D721Med (cell line): Measurements from ENCODE around the gene PRSS22.

Experiments used
- DNase-seq: peaks from one replicate; pipeline ENCODE4 v3.0.0; 2011; ENCODE audit warnings: low spot score; ENCODE audit not compliant: insufficient read length
- FAIRE-seq: peaks from 2 replicates; lab custom pipeline; 2011; peaks lifted over from hg19 to GRCh38; lab: Jason Lieb, UNC
- TF ChIP-seq, protein P1 (sequence below): IDR thresholded peaks from 2 replicates; pipeline ENCODE4 v1.5.1; 2012; ENCODE audit warnings: mild to moderate bottlenecking, control low read depth; ENCODE audit not compliant: insufficient read depth; ENCODE audit errors: missing control alignments

Gene PRSS22

DNA sequence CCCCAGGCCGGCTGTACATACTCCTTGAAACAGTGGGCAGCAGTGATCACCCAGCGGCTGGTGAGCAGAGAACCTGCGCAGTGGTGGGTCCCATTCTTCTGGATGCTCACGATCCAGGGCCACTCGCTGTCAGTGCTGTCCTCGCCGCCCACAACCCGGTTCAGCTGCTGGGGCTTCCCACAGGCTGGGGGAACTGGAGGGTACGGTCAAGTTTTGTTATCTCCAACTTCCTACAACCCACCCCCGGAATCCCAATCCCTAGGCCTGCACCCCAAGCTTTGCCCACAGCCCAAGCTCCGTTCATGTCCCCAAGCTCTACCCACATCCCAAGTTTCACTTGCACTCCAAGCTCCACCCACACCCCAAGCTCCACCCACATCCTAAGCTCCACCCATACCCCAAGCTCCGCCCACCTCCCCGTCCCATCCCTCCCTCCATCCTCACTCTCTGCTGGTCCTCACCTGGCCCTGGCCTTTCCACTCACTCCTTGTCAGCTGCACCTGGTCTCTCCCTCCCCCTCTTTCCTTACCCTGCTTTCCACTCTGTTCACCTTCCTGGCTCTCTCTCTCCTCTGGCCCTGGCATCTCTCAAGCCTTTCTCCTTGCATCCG, 1.8 kb downstream of the PRSS22 start:
- peak; percentile 12 for DNase-seq
- no peak for FAIRE-seq
- TF ChIP-seq, protein P1, sequence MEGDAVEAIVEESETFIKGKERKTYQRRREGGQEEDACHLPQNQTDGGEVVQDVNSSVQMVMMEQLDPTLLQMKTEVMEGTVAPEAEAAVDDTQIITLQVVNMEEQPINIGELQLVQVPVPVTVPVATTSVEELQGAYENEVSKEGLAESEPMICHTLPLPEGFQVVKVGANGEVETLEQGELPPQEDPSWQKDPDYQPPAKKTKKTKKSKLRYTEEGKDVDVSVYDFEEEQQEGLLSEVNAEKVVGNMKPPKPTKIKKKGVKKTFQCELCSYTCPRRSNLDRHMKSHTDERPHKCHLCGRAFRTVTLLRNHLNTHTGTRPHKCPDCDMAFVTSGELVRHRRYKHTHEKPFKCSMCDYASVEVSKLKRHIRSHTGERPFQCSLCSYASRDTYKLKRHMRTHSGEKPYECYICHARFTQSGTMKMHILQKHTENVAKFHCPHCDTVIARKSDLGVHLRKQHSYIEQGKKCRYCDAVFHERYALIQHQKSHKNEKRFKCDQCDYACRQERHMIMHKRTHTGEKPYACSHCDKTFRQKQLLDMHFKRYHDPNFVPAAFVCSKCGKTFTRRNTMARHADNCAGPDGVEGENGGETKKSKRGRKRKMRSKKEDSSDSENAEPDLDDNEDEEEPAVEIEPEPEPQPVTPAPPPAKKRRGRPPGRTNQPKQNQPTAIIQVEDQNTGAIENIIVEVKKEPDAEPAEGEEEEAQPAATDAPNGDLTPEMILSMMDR, result no peak

DNA sequence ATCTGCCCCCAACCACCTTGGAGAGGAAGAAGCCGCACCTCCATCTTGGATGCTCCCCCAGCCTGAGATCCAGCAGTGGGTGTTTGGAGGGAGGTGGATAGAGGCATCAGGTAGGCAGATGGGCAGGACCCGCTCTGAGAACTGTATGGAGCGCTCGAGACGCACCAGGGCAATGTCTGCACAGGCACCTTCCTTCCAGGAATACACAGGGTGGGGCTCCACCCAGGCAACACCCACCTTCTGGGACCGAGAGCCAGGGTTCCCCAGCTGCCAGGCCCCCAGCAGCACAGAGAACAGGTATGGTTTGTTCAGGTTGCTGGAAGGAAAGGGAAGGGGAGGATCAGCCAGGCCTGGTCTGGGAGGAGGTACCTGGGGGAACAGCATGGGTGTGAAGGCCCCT, 2.4 kb downstream of the PRSS22 start:
- TF ChIP-seq, protein P1, result no peak
- FAIRE-seq, result no peak

DNA sequence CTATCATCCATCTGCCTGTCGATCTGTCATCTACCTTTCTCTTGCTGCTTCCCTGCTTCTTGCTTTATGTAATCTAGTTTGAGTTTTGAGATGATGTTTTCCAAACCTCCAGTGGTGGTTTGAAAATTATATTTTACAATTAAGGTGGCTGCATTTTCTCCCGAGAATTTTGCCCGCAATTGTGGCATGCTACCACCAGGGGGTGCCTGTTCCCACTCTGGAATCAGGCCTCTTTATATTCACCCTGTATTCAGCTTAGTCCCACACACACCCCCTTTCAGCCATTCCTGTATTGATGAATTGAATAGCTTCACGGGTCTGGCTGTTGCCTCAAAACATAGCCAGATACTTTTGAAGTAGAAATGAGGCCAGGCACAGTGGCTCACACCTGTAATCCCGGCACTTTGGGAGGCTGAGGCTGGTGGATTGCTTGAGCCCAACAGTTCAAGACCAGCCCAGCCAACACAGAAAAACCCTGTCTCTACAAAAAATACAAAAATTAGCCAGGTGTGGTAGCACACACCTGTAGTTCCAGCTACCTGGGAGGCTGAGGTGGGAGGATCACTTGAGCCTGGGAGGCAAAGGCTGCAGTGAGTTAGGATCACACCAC, 3.2 kb downstream of the PRSS22 start:
- FAIRE-seq (no peak), DNase-seq (no peak)
- TF ChIP-seq, protein P1, result peak; percentile 17

More for the DNA sequence above, 2.4 kb downstream of the PRSS22 start:
- DNase-seq, result peak; percentile 6

DNA sequence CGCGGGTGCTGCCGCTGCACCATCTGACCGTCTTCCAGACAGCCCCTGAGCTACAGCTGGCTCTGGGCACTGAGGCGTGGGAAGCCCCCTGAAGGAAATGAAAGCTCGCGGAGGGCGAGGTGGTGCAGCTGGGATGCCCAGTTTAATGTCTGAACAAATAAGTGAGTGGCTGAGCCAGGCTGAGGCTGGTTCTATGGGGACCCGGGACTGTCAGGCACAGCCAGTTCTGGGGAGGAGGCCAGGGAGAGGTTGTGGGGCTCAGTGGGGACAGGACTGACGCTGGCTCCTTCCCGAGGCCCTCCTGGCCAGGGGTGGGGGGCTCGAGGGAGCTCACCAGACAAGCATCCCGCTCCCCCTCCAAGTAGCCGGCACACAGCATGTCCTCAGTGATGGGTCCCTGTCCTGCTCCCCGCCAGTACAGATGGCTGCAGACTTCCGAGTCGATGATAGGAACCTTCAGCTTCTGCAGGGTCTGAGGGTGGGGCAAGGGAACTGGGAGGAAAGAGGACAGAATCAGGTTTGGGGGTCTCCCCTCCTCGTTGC, 4.4 kb downstream of the PRSS22 start:
- DNase-seq (no peak), FAIRE-seq (no peak)

DNA sequence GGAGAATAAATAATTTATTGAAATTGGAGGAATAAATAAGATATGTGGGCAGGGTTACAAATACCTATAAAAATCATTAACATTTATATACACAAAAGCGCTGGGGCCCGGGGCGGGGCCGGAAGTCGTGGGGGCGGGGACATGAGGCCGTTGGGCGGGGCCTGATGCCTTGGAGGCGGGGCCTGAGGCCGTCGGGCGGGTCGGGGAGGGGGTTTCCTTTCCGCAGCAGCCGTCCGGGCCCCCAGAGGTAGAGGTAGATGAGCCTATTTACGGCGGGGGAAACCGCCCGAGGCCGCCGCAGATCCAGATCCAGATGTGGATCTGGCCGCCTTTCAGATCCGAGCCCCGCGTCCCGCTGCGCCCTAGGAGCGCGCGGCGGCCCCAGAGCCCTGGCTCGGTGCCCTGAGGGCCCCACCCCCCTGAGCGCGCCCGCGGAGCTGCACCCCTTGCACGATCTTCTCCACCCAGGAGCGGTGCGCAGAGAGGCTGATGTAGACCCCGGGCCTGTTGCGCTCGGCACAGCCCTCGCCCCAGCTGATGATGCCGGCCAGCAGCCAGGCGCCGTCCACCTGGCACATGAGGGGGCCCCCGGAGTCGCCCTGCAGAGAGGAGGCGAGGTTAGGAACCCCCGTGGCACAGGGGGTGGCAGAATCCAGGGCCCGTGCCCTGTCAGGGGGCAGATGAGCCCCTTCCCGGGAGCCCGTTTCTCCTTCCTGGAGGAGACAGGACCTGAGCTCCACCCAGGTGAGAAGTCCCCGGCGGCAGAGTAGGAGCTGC, 5.1 kb downstream of the PRSS22 start:
- peak; percentile 10 for DNase-seq
- no peak for FAIRE-seq
- TF ChIP-seq, protein P1, result no peak

More for the DNA sequence above, 4.4 kb downstream of the PRSS22 start:
- TF ChIP-seq, protein P1, result no peak

DNA sequence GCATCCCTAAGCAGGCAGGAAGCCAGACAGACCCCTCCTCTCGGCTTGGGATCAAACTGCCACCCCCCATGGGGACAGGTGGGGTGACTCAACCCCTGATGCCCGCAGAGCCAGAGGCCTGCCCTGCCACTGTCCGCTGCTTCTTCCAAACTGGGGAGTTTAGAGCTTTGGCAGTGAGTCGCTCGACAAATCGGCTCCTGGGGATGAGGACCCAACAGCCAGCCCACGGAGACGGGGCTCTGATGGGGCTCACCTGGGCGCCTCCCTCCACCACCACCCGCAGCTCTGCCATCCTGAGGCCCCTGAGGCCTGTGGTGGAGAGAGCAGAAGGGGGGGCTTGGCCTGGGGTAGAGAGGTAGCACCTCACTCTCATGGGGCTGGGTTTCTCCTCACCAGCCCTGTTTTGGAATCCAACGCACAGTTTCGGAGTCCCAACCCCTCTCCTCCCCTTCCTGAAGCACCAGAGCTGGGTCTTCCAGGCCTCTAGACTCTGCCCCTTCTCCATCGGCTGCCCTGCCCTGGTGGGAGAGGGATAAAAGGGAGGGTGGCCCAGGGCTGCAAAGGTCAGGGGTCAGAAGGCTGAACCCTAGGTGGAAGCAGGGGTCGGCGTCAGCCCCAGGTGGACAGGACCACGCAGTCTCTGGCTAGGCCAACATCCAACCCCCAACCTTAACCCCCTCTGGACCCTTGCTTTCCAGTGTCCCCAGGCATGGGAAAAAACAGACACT, 5.8 kb downstream of the PRSS22 start:
- FAIRE-seq (no peak), DNase-seq (peak; percentile 13)
- TF ChIP-seq, protein P1, result no peak
